GM19395 (cell line): Measurements from ENCODE around the gene PCBP3.

Experiments
- ATAC-seq: cut with Tn5 transposase; IDR thresholded peaks from one replicate; pipeline ENCODE4 v1.9.1; 2021; ENCODE audit warnings: mild to moderate bottlenecking, moderate library complexity; ENCODE audit not compliant: unreplicated experiment

Gene PCBP3

GRCh38 chr21:45900034-45900868, 256.7 kb downstream of the PCBP3 start:
- no peak for ATAC-seq

GRCh38 chr21:45901061-45901690, 257.7 kb downstream of the PCBP3 start:
- no peak for ATAC-seq

GRCh38 chr21:45902292-45902995, 258.9 kb downstream of the PCBP3 start:
- no peak for ATAC-seq

- ATAC-seq, result no peak
Measured at GRCh38 chr21:45905196-45905595, 261.7 kb downstream of the PCBP3 start.

GRCh38 chr21:45906196-45906805, 262.8 kb downstream of the PCBP3 start:
- ATAC-seq, result no peak

- no peak for ATAC-seq
Measured at GRCh38 chr21:45906859-45907258, 263.3 kb downstream of the PCBP3 start.

- no peak for ATAC-seq
Measured at GRCh38 chr21:45908536-45909237, 265.2 kb downstream of the PCBP3 start.

- no peak for ATAC-seq
Measured at GRCh38 chr21:45909238-45909988, 265.9 kb downstream of the PCBP3 start.

- ATAC-seq, result no peak
Measured at GRCh38 chr21:45910155-45910547, 266.6 kb downstream of the PCBP3 start.

- ATAC-seq, result no peak
Measured at GRCh38 chr21:45910548-45911221, 267.2 kb downstream of the PCBP3 start.

GRCh38 chr21:45911806-45912325, 268.3 kb downstream of the PCBP3 start:
- ATAC-seq, result no peak

- no peak for ATAC-seq
Measured at GRCh38 chr21:45912611-45913417, 269.3 kb downstream of the PCBP3 start.

- ATAC-seq, result no peak
Measured at GRCh38 chr21:45913418-45913765, 269.9 kb downstream of the PCBP3 start.

GRCh38 chr21:45913886-45914285, 270.4 kb downstream of the PCBP3 start:
- no peak for ATAC-seq

GRCh38 chr21:45914321-45914845, 270.9 kb downstream of the PCBP3 start:
- ATAC-seq, result no peak

- ATAC-seq, result no peak
Measured at GRCh38 chr21:45916011-45916840, 272.7 kb downstream of the PCBP3 start.

- ATAC-seq, result no peak
Measured at GRCh38 chr21:45917241-45917640, 273.7 kb downstream of the PCBP3 start.
